AG04450 (cell line): Measurements from ENCODE around the gene NUPR2. TPM values are rescaled to one million over a fixed set of nuclear protein-coding genes. Genes with fewer than 3 reads are reported as not detected.
"Not testable (repeated sequence)": the region's sequence is repeated elsewhere in the genome, so short reads cannot be mapped to it uniquely, and the experiment has no call there.

Source experiments
- CTCF ChIA-PET: fragments of 300-600, 350-600 bp; formaldehyde crosslinking; extraction: SDS; loops from one replicate; lab custom pipeline; 2022; ENCODE audit warnings: antibody characterized with exemption, inconsistent platforms; lab: Charles Lee
- POLR2A ChIA-PET: fragments of 350-600 bp; formaldehyde crosslinking; extraction: SDS; loops from one replicate; lab custom pipeline; 2021; ENCODE audit warnings: antibody characterized with exemption, inconsistent platforms; lab: Yijun Ruan, JAX
- DNase-seq: peaks from one replicate; pipeline ENCODE4 v3.0.0-alpha.2; 2011; ENCODE audit warnings: low read depth, low spot score
- H3K27ac ChIP-seq: one replicate; pipeline ENCODE4 v1.5.1; 2012; ENCODE audit warnings: low read depth, low read length, control low read depth
- H3K27me3 ChIP-seq: one replicate; pipeline ENCODE4 v1.6.0; 2012; ENCODE audit warnings: low read length; ENCODE audit not compliant: control insufficient read depth, insufficient read depth
- H3K4me3 ChIP-seq: 2 replicates; pipeline ENCODE4 v1.5.1; 2011; ENCODE audit warnings: mild to moderate bottlenecking, low read depth, low read length, control low read depth
- H3K9me3 ChIP-seq: 2 replicates; pipeline ENCODE4 v1.5.1; 2012; ENCODE audit warnings: low read length; ENCODE audit not compliant: control insufficient read depth, insufficient read depth
- polyA plus RNA-seq: library from polyadenylated mRNA; depleted of rRNA; stranded (reverse); fragments of >200 nt; gene quantifications from 2 replicates; pipeline ENCODE4 v1.2.3, GENCODE V29; 2011
- TF ChIP-seq, protein P1 (sequence below): IDR thresholded peaks from 2 replicates; pipeline ENCODE4 v1.5.1; 2011; ENCODE audit warnings: low read depth, low read length, control low read depth, inconsistent platforms

Gene NUPR2
- polyA plus RNA-seq, 1 experiment, result not detected

DNA sequence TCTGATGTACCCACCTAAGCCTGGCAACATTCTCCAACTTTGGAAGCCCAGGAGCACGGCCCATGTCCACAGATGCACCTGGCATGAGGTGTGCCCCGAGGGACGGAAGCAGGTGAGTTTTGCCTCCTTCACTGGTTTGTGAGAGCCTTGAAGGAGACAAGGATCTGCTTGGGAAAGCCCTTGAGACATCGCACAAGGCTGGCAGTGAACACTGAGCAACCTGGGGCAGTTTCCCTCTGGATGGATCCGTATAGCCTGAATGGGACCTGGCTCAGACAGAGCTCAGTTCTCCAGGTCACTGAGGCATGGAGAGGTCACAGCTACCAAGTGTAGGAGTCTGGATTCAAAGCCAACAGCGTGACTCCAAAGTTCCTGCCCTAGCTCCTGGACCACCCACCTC is 8.8 kb upstream of the NUPR2 start:
- Histone ChIP-seq H3K27me3 (no peaks in the 10 kb centered on the region), H3K27ac (no peak overlapping the region), H3K9me3 (no peaks in the 10 kb centered on the region), H3K4me3 (no peak overlapping the region)
- no peak for DNase-seq
- CTCF ChIA-PET, result no interaction called here
- TF ChIP-seq, protein P1, sequence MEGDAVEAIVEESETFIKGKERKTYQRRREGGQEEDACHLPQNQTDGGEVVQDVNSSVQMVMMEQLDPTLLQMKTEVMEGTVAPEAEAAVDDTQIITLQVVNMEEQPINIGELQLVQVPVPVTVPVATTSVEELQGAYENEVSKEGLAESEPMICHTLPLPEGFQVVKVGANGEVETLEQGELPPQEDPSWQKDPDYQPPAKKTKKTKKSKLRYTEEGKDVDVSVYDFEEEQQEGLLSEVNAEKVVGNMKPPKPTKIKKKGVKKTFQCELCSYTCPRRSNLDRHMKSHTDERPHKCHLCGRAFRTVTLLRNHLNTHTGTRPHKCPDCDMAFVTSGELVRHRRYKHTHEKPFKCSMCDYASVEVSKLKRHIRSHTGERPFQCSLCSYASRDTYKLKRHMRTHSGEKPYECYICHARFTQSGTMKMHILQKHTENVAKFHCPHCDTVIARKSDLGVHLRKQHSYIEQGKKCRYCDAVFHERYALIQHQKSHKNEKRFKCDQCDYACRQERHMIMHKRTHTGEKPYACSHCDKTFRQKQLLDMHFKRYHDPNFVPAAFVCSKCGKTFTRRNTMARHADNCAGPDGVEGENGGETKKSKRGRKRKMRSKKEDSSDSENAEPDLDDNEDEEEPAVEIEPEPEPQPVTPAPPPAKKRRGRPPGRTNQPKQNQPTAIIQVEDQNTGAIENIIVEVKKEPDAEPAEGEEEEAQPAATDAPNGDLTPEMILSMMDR, result no peak
- POLR2A ChIA-PET, result no interaction called here

DNA sequence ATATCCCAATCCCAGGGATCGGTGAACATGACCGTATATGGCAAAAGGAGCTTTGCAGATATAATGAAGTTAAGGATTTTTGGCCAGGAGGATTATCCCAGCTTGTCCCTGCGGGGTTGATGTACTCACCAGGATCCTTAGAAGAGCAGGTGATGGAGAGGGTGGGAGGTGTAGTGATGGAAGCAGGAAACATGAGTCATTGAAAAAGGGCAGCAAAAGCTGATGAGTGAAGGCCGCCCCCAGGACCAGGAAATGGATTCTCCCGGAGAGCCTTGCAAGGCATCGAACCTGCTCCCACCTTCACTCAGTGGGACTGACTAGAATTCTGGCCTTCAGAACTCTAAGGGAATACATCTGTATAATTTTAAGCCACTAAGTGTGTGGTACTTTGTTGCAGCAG is 5.2 kb upstream of the NUPR2 start:
- TF ChIP-seq, protein P1, result no peak
- Histone ChIP-seq H3K27ac (no peak overlapping the region), H3K9me3 (no peaks in the 10 kb centered on the region), H3K27me3 (peaks cover 4% of the 10 kb centered on the region), H3K4me3 (no peak overlapping the region)
- POLR2A ChIA-PET, result no interaction called here
- no peak for DNase-seq
- CTCF ChIA-PET, result no interaction called here

DNA sequence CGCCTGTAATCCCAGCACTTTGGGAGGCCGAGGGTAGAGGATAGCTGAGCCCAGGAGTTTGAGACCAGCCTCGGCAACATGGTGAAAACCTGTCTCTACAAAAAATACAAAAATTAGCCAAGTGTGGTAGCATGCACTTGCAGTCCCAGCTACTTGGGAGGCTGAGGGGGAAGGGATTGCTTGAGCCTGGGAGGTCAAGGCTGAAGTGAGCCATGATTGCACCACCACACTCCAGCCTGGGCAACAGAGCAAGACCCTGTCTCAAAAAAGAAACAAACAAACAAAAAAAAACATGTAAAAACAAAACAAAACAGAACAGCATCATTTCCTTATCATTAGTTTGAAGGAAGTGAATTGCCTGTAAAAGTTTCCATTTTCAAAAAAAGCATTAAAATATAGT is 4.0 kb downstream of the NUPR2 start:
- H3K27ac ChIP-seq, result not testable (repeated sequence)
- CTCF ChIA-PET, result interaction anchor here (0.7 kb wide), 1 partner anchor 148 kb away, joined by 3 read pairs; no protein-coding TSS in a partner anchor

DNA sequence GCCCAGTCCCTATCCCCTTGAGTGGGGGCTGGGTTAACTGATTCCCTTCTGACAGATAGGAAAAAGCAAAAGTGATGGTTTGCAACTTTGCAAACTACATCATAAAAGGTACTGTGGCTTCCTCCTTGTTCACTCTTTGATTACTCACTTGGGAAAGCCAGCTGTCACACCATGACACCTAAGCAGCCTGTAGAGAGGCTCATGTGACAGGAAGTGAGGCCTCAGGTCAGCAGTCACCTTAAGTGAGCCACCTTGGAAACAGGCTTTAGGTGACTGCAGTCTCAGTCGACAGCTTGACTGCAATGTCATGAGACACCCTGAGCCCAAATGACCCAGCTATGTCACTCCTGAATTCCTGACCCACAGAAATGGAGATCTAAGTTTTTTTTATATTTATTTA is 5.6 kb downstream of the NUPR2 start:
- H3K27me3 ChIP-seq, result peaks cover 3% of the 10 kb centered on the region
- H3K9me3 ChIP-seq, result no peaks in the 10 kb centered on the region
- no peak for DNase-seq
- H3K27ac ChIP-seq, result no peak overlapping the region
- POLR2A ChIA-PET, result no interaction called here
- H3K4me3 ChIP-seq, result no peak overlapping the region
- CTCF ChIA-PET, result no interaction called here
- TF ChIP-seq, protein P1, result no peak

More for the DNA sequence above, 4.0 kb downstream of the NUPR2 start:
- H3K27me3 ChIP-seq, H3K4me3 ChIP-seq, DNase-seq, H3K9me3 ChIP-seq: not testable (repeated sequence)
- POLR2A ChIA-PET, result interaction anchor here (0.7 kb wide), 1 partner anchor 71 kb away, joined by 3 read pairs; no protein-coding TSS in a partner anchor

DNA sequence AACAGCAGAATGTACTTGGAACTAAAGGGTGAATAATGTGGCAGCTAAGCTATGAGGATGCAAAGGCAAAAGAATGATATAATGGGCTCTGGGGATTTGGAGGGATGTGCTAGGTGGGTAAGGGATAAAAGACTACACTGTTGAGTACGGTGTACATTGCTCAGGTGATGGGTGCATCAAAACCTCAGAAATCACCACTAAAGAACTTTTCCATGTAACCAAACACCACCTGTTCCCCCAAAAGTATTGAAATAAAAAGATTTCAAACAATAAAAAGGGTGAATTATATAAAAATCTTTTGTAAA is 8.3 kb downstream of the NUPR2 start:
- ChIA-PET POLR2A (no interaction called here), CTCF (interaction anchor here (2.1 kb wide), 1 partner anchor 33 kb away, joined by 8 read pairs; no protein-coding TSS in a partner anchor)
- TF ChIP-seq, protein P1, result no peak
- no peak overlapping the region for H3K4me3 ChIP-seq
- no peak overlapping the region for H3K27ac ChIP-seq
- no peaks in the 10 kb centered on the region for H3K27me3 ChIP-seq
- H3K9me3 ChIP-seq, result no peaks in the 10 kb centered on the region
- DNase-seq, result no peak
